Measurements from ENCODE around the gene SYTL3. TPM values are rescaled to one million over a fixed set of nuclear protein-coding genes. Genes with fewer than 3 reads are reported as not detected.

The SYTL3 gene
- total RNA-seq, 1 experiment from 2014 or later: 0.65 TPM

GRCh38 chr6:158751921-158752320 is 102.1 kb downstream of the SYTL3 start:
- POLR2A ChIA-PET: interaction anchor here (0.6 to 1.3 kb wide), 2 partner anchors 9 to 519 kb away, joined by 3 to 5 read pairs; no protein-coding TSS in a partner anchor
- CTCF ChIA-PET: interaction anchor here (0.7 to 1.0 kb wide), 2 partner anchors 9 to 35 kb away, joined by 4 read pairs; no protein-coding TSS in a partner anchor
- no peaks in the 10 kb centered on the region for H3K36me3 Mint-ChIP-seq (ENCODE audit: insufficient read depth, unreplicated experiment)

GRCh38 chr6:158752613-158753012 is 102.8 kb downstream of the SYTL3 start:
- no peaks in the 10 kb centered on the region for H3K27me3 Mint-ChIP-seq (ENCODE audit: insufficient read depth, unreplicated experiment)
- H3K9me3 Mint-ChIP-seq (ENCODE audit: unreplicated experiment): no peaks in the 10 kb centered on the region
- H3K36me3 Mint-ChIP-seq (ENCODE audit: insufficient read depth, unreplicated experiment): no peaks in the 10 kb centered on the region
- ChIA-PET POLR2A (interaction anchor here (1.0 to 1.3 kb wide), 2 partner anchors 9 to 65 kb away, joined by 3 to 5 read pairs; no protein-coding TSS in a partner anchor), CTCF (interaction anchor here (0.7 to 1.0 kb wide), 2 partner anchors 10 to 35 kb away, joined by 4 read pairs; no protein-coding TSS in a partner anchor)
- no peak for DNase-seq (ENCODE audit: unreplicated experiment)
- H3K4me1 Mint-ChIP-seq (ENCODE audit: insufficient read depth, unreplicated experiment): no peaks in the 10 kb centered on the region
- no TSS peak for BruUV-seq (replicated peaks)
- intact Hi-C loops (cut with micrococcal nuclease): no loop called here
- no peak for TF ChIP-seq CTCF (IDR thresholded peaks at IDR 0.05; ENCODE audit: unreplicated experiment)
- H3K4me3 Mint-ChIP-seq (ENCODE audit: unreplicated experiment): no peak overlapping the region
- no peak overlapping the region for H3K27ac Mint-ChIP-seq (ENCODE audit: low read depth, unreplicated experiment)

More at GRCh38 chr6:158751921-158752320, 102.1 kb downstream of the SYTL3 start:
- DNase-seq (ENCODE audit: unreplicated experiment): no peak
- H3K4me3 Mint-ChIP-seq (ENCODE audit: unreplicated experiment): no peak overlapping the region
- no peaks in the 10 kb centered on the region for H3K4me1 Mint-ChIP-seq (ENCODE audit: insufficient read depth, unreplicated experiment)
- intact Hi-C loops (cut with micrococcal nuclease): no loop called here
- TF ChIP-seq CTCF (IDR thresholded peaks at IDR 0.05; ENCODE audit: unreplicated experiment): no peak
- H3K27me3 Mint-ChIP-seq (ENCODE audit: insufficient read depth, unreplicated experiment): no peaks in the 10 kb centered on the region
- BruUV-seq (replicated peaks): no TSS peak
- no peak overlapping the region for H3K27ac Mint-ChIP-seq (ENCODE audit: low read depth, unreplicated experiment)
- H3K9me3 Mint-ChIP-seq (ENCODE audit: unreplicated experiment): no peaks in the 10 kb centered on the region

GRCh38 chr6:158753811-158754210 is 104.0 kb downstream of the SYTL3 start:
- Mint-ChIP-seq H3K36me3 (ENCODE audit: insufficient read depth, unreplicated experiment) (no peaks in the 10 kb centered on the region), H3K27ac (ENCODE audit: low read depth, unreplicated experiment) (no peak overlapping the region), H3K9me3 (ENCODE audit: unreplicated experiment) (no peaks in the 10 kb centered on the region), H3K27me3 (ENCODE audit: insufficient read depth, unreplicated experiment) (no peaks in the 10 kb centered on the region), H3K4me3 (ENCODE audit: unreplicated experiment) (no peak overlapping the region), H3K4me1 (ENCODE audit: insufficient read depth, unreplicated experiment) (no peaks in the 10 kb centered on the region)
- no TSS peak for BruUV-seq (replicated peaks)
- POLR2A ChIA-PET: no interaction called here
- TF ChIP-seq CTCF (IDR thresholded peaks at IDR 0.05; ENCODE audit: unreplicated experiment): no peak
- intact Hi-C loops (cut with micrococcal nuclease): no loop called here
- DNase-seq (ENCODE audit: unreplicated experiment): no peak
- CTCF ChIA-PET: no interaction called here

GRCh38 chr6:158754738-158755137 is 104.9 kb downstream of the SYTL3 start:
- DNase-seq (ENCODE audit: unreplicated experiment): no peak
- TF ChIP-seq CTCF (IDR thresholded peaks at IDR 0.05; ENCODE audit: unreplicated experiment): no peak
- H3K9me3 Mint-ChIP-seq (ENCODE audit: unreplicated experiment): no peaks in the 10 kb centered on the region
- no TSS peak for BruUV-seq (replicated peaks)
- no peak overlapping the region for H3K4me3 Mint-ChIP-seq (ENCODE audit: unreplicated experiment)
- intact Hi-C loops (cut with micrococcal nuclease): no loop called here
- no peaks in the 10 kb centered on the region for H3K4me1 Mint-ChIP-seq (ENCODE audit: insufficient read depth, unreplicated experiment)
- no peaks in the 10 kb centered on the region for H3K36me3 Mint-ChIP-seq (ENCODE audit: insufficient read depth, unreplicated experiment)
- no peak overlapping the region for H3K27ac Mint-ChIP-seq (ENCODE audit: low read depth, unreplicated experiment)
- no peaks in the 10 kb centered on the region for H3K27me3 Mint-ChIP-seq (ENCODE audit: insufficient read depth, unreplicated experiment)
- POLR2A ChIA-PET: interaction anchor here (1.1 to 1.8 kb wide), 5 partner anchors 10 to 245 kb away, joined by 3 to 7 read pairs (median 6); partner anchors contain the start of gene RSPH3
- CTCF ChIA-PET: interaction anchor here (0.7 kb wide), 1 partner anchor 41 kb away, joined by 3 read pairs; no protein-coding TSS in a partner anchor

Measured in MCF 10A (cell line).